ENCODE results near the gene TEP1. TPM values are rescaled to one million over a fixed set of nuclear protein-coding genes. Genes with fewer than 3 reads are reported as not detected.
A peak's percentile ranks its signal among the peaks of the same experiment; 100 is the strongest.

TEP1 gene
- total and polyA plus RNA-seq, 2 of the 13 experiments (the other 11 are each of a cell fraction or from before 2014, with no cell fraction given): 11.0 to 12.8 TPM

DNA sequence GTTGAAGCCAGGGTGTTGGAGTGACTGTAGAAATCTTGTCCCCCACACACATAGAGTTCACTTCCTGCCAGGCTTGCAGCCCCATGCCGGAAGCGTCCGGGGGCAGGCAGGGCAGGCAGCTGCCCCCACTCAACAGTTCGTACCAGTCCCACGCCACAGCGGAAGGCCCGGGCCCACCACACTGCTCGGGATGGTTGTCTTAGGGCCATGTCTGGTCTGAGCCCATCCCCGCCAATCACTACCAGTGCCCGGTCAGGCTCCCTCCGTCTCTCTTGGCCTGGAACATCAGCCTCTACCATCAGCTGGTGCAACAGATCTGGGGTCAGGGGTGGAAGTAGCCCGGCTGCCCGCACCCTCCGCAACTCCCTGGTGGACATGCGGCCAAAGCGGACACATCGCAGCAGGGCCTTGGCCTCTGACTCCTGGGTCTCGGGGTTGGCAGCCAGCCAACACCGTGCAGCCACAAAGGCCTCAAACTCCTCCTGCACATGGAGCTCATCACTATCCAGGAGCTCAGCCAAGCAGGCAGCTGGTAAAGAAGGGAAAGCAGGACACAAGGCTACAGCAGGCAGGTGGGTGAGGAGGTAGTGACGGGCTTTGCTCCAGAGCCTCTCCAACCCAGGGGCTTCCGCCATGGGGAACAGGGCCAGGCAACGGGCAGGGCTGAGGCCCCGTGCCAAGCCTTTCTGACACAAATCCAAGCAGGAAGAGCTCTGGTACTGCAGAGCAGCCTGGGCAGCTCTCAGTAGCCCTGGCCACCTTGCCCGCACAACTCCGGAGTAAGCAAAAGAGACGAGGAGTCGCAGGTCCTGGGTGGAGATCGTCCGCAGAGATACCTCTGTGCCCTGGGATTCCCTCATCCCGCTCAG lies 16.7 kb upstream of the TEP1 start (continued):
- TF ChIP-seq ZNF292 (CRISPR knock-in tag; IDR thresholded peaks at IDR 0.05; ENCODE audit: borderline replicate concordance, low read depth) (peak; percentile 92), BORCS8-MEF2B (CRISPR knock-in tag; IDR thresholded peaks at IDR 0.05) (peak; percentile 71), JUN (CRISPR knock-in tag; IDR thresholded peaks at IDR 0.05) (no peak), ZIK1 (CRISPR knock-in tag; IDR thresholded peaks at IDR 0.05; ENCODE audit: borderline replicate concordance, low read depth) (0 out of 2 replicates have a peak, but pooled peaks have one; percentile 66), MED1 (CRISPR knock-in tag; IDR thresholded peaks at IDR 0.05) (peak; percentile 52), MAFG (CRISPR knock-in tag; IDR thresholded peaks at IDR 0.05) (no peak), NR2F6 (IDR thresholded peaks at IDR 0.05) (peak; percentile 89), NR2F6 (CRISPR knock-in tag; IDR thresholded peaks at IDR 0.05) (peak; percentile 97), ASH2L (IDR thresholded peaks at IDR 0.05; ENCODE audit: insufficient read length, low read depth, low read length) (no peak), SNAI1 (CRISPR knock-in tag; IDR thresholded peaks at IDR 0.05; ENCODE audit: borderline replicate concordance) (no peak), ZSCAN22 (CRISPR knock-in tag; IDR thresholded peaks at IDR 0.05) (0 out of 2 replicates have a peak, but pooled peaks have one; percentile 43), NFIC (IDR thresholded peaks at IDR 0.05; ENCODE audit: low read length) (peak; percentile 52; the same call in 1 of the 2 replicates), CBX1 (IDR thresholded peaks at IDR 0.05; ENCODE audit: low read depth) (no peak)
- TF ChIP-seq, protein P1, sequence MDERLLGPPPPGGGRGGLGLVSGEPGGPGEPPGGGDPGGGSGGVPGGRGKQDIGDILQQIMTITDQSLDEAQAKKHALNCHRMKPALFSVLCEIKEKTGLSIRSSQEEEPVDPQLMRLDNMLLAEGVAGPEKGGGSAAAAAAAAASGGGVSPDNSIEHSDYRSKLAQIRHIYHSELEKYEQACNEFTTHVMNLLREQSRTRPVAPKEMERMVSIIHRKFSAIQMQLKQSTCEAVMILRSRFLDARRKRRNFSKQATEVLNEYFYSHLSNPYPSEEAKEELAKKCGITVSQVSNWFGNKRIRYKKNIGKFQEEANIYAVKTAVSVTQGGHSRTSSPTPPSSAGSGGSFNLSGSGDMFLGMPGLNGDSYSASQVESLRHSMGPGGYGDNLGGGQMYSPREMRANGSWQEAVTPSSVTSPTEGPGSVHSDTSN (CRISPR knock-in tag; IDR thresholded peaks at IDR 0.05): no peak
- TF ChIP-seq, protein P2, sequence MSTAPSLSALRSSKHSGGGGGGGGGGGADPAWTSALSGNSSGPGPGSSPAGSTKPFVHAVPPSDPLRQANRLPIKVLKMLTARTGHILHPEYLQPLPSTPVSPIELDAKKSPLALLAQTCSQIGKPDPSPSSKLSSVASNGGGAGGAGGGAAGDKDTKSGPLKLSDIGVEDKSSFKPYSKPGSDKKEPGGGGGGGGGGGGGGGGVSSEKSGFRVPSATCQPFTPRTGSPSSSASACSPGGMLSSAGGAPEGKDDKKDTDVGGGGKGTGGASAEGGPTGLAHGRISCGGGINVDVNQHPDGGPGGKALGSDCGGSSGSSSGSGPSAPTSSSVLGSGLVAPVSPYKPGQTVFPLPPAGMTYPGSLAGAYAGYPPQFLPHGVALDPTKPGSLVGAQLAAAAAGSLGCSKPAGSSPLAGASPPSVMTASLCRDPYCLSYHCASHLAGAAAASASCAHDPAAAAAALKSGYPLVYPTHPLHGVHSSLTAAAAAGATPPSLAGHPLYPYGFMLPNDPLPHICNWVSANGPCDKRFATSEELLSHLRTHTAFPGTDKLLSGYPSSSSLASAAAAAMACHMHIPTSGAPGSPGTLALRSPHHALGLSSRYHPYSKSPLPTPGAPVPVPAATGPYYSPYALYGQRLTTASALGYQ (CRISPR knock-in tag; IDR thresholded peaks at IDR 0.05): no peak
- TF ChIP-seq, protein P3, sequence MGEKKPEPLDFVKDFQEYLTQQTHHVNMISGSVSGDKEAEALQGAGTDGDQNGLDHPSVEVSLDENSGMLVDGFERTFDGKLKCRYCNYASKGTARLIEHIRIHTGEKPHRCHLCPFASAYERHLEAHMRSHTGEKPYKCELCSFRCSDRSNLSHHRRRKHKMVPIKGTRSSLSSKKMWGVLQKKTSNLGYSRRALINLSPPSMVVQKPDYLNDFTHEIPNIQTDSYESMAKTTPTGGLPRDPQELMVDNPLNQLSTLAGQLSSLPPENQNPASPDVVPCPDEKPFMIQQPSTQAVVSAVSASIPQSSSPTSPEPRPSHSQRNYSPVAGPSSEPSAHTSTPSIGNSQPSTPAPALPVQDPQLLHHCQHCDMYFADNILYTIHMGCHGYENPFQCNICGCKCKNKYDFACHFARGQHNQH (CRISPR knock-in tag; IDR thresholded peaks at IDR 0.05): no peak
- TF ChIP-seq, protein P4, sequence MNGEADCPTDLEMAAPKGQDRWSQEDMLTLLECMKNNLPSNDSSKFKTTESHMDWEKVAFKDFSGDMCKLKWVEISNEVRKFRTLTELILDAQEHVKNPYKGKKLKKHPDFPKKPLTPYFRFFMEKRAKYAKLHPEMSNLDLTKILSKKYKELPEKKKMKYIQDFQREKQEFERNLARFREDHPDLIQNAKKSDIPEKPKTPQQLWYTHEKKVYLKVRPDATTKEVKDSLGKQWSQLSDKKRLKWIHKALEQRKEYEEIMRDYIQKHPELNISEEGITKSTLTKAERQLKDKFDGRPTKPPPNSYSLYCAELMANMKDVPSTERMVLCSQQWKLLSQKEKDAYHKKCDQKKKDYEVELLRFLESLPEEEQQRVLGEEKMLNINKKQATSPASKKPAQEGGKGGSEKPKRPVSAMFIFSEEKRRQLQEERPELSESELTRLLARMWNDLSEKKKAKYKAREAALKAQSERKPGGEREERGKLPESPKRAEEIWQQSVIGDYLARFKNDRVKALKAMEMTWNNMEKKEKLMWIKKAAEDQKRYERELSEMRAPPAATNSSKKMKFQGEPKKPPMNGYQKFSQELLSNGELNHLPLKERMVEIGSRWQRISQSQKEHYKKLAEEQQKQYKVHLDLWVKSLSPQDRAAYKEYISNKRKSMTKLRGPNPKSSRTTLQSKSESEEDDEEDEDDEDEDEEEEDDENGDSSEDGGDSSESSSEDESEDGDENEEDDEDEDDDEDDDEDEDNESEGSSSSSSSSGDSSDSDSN (CRISPR knock-in tag; IDR thresholded peaks at IDR 0.05): peak; percentile 80
- TF ChIP-seq, protein P5, sequence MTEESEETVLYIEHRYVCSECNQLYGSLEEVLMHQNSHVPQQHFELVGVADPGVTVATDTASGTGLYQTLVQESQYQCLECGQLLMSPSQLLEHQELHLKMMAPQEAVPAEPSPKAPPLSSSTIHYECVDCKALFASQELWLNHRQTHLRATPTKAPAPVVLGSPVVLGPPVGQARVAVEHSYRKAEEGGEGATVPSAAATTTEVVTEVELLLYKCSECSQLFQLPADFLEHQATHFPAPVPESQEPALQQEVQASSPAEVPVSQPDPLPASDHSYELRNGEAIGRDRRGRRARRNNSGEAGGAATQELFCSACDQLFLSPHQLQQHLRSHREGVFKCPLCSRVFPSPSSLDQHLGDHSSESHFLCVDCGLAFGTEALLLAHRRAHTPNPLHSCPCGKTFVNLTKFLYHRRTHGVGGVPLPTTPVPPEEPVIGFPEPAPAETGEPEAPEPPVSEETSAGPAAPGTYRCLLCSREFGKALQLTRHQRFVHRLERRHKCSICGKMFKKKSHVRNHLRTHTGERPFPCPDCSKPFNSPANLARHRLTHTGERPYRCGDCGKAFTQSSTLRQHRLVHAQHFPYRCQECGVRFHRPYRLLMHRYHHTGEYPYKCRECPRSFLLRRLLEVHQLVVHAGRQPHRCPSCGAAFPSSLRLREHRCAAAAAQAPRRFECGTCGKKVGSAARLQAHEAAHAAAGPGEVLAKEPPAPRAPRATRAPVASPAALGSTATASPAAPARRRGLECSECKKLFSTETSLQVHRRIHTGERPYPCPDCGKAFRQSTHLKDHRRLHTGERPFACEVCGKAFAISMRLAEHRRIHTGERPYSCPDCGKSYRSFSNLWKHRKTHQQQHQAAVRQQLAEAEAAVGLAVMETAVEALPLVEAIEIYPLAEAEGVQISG (CRISPR knock-in tag; IDR thresholded peaks at IDR 0.05): peak; percentile 58; the same call in 1 of the 2 replicates
